ENCODE data around the gene CTNNA3.

- TF ChIP-seq CTCF (IDR thresholded peaks at IDR 0.05) (no peak), POLR2A (IDR thresholded peaks at IDR 0.05) (no peak)
Measured at GRCh38 chr10:67433276-67433675, 262.7 kb downstream of the CTNNA3 start.

All from right lobe of liver (tissue), 4 donors.